ENCODE data around the gene CFD. TPM values are rescaled to one million over a fixed set of nuclear protein-coding genes. Genes with fewer than 3 reads are reported as not detected.

CFD gene
- total RNA-seq, 4 donors from 2014 or later: 1,367 to 3,469 (median 2,171) TPM

DNA sequence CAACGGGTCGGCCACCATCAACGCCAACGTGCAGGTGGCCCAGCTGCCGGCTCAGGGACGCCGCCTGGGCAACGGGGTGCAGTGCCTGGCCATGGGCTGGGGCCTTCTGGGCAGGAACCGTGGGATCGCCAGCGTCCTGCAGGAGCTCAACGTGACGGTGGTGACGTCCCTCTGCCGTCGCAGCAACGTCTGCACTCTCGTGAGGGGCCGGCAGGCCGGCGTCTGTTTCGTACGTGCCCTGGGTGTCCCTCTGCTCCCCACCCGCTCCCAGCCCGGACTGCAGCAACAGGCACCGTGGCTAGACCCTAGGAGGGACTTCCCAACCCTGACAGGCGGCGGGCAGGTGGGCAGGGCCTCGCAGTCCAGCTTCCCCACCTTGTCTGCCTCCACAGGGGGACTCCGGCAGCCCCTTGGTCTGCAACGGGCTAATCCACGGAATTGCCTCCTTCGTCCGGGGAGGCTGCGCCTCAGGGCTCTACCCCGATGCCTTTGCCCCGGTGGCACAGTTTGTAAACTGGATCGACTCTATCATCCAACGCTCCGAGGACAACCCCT lies 3.8 kb upstream of the CFD start:
- TF ChIP-seq, protein P1, sequence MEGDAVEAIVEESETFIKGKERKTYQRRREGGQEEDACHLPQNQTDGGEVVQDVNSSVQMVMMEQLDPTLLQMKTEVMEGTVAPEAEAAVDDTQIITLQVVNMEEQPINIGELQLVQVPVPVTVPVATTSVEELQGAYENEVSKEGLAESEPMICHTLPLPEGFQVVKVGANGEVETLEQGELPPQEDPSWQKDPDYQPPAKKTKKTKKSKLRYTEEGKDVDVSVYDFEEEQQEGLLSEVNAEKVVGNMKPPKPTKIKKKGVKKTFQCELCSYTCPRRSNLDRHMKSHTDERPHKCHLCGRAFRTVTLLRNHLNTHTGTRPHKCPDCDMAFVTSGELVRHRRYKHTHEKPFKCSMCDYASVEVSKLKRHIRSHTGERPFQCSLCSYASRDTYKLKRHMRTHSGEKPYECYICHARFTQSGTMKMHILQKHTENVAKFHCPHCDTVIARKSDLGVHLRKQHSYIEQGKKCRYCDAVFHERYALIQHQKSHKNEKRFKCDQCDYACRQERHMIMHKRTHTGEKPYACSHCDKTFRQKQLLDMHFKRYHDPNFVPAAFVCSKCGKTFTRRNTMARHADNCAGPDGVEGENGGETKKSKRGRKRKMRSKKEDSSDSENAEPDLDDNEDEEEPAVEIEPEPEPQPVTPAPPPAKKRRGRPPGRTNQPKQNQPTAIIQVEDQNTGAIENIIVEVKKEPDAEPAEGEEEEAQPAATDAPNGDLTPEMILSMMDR (IDR thresholded peaks at IDR 0.05): no peak
- DNase-seq (ENCODE audit: low spot score) (no peak), ATAC-seq (ENCODE audit: low FRiP score) (no peak)

DNA sequence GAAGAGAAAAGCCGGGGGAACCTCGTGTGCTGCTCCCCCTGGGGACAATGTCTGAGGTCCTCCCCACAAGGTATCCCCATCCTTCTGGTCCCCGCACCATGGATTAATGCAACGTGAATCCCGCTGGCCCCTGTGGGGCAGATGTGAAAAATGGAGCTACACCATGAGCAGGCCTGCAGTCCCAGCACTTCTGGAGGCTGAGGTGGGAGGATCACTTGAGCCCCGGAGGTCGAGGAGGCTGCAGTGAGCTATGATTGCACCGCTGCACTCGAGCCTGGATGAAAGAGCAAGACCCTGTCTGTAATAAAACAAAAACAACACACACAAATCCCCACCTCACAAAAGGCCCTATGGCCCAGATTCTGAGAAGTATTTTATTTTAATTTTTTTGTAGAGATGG lies 1.2 kb upstream of the CFD start:
- DNase-seq (ENCODE audit: low spot score) (no peak), ATAC-seq (ENCODE audit: low FRiP score) (no peak)
- TF ChIP-seq, protein P1 (IDR thresholded peaks at IDR 0.05): no peak

DNA sequence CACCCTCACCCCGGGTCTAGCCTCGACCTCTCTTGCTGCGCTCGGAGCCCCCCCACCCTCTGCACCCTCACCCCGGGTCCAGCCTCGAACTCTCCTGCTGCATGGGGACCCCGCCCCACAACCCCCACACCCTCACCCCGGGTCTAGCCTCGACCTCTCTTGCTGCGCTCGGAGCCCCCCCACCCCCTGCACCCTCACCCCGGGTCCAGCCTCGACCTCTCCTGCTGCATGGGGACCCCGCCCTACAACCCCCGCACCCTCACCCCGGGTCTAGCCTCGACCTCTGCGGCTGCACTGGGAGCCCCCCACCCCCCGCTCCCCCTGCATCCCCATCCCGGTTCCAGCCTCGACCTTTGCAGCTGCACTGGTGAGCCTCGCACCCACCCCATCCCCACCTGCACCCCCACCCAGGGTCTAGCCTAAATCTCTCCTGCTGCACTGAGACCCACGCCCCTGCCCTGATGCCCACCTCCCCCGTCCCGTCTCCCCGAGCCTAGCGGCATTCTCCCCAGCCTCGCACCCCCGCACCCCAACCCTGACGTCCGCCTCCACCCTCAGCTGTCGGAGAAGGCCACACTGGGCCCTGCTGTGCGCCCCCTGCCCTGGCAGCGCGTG lies 1.8 kb downstream of the CFD start:
- DNase-seq (ENCODE audit: low spot score): no peak
- TF ChIP-seq, protein P1 (IDR thresholded peaks at IDR 0.05): no peak
- ATAC-seq (ENCODE audit: low FRiP score): no peak

DNA sequence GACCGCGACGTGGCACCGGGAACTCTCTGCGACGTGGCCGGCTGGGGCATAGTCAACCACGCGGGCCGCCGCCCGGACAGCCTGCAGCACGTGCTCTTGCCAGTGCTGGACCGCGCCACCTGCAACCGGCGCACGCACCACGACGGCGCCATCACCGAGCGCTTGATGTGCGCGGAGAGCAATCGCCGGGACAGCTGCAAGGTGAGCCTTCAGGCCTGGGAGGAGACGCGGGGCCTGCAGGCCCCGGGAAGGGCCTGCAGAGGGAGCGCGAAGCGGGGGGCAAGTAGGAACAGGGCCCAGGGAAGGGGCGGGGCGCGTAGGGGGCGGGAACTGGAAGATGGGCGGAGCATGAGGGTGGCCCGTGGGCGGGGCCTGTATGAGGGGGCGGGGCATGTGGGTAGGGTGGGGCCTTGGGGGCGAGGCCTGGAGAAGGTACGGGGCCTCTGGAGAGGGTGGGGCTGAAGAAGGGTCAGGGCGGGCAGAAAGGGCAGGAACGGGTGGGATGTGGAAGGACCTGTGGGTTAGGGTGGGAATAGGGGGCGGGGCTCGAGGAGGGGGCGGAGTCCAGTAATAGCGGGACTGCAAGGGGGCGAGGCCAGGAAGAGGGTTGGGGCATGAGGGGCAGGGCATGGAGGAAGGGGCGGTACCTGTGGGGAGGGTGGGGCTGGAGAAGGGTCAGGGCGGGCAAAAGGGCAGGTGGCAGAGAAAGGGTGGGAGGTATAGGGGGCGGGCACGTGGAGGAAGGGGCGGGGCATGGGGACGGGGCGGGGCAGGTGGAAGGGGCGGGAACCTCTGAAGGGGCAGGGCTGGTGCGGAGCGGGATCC lies 2.5 kb downstream of the CFD start:
- TF ChIP-seq, protein P1 (IDR thresholded peaks at IDR 0.05): no peak
- DNase-seq (ENCODE audit: low spot score) (no peak), ATAC-seq (ENCODE audit: low FRiP score) (no peak)

DNA sequence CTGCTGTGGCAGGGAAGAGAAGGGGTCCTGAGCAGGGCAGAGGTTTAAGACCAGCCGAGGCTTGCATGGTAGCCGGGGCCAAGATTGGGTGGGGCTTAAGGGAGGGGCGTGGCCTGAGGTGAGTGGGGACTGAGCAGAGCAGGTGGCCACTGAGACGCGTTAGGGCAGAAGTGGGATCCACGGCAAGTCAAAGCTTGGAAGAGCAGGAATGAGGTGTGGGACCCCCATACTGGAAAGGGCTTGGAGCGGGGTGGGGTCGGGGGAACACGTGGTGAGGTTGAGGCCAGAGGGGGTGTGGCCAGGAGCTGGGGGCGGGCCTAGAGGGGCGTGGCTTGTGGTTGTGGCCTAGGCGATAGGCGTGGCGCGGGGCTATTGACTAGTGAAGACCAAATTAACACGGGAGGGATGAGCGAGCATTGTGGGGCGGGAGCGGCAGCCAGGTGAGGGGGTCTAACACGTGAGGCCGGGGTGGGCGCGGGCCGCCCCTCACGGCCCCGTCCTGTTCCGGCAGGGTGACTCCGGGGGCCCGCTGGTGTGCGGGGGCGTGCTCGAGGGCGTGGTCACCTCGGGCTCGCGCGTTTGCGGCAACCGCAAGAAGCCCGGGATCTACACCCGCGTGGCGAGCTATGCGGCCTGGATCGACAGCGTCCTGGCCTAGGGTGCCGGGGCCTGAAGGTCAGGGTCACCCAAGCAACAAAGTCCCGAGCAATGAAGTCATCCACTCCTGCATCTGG lies 3.3 kb downstream of the CFD start:
- no peak for ATAC-seq (ENCODE audit: low FRiP score)
- DNase-seq (ENCODE audit: low spot score): no peak
- TF ChIP-seq, protein P1 (IDR thresholded peaks at IDR 0.05): no peak

DNA sequence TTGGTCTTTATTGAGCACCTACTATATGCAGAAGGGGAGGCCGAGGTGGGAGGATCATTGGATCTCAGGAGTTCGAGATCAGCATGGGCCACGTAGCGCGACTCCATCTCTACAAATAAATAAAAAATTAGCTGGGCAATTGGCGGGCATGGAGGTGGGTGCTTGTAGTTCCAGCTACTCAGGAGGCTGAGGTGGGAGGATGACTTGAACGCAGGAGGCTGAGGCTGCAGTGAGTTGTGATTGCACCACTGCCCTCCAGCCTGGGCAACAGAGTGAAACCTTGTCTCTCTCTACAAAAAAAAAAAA lies 3.8 kb downstream of the CFD start:
- TF ChIP-seq, protein P1 (IDR thresholded peaks at IDR 0.05): no peak
- ATAC-seq (ENCODE audit: low FRiP score) (no peak), DNase-seq (ENCODE audit: low spot score) (no peak)

Measured in omental fat pad (tissue), 4 donors.